K562 (cell line): ENCODE measurements around the gene OVCA2. TPM values are rescaled to one million over a fixed set of nuclear protein-coding genes. Genes with fewer than 3 reads are reported as not detected.

ENCODE experiments used
- ATAC-seq: fragments of 200-7000 bp; cut with Tn5 transposase; 3 replicates; pipeline ENCODE4 v1.9.1; 2020; ENCODE audit warnings: moderate library complexity
- BruUV-seq: library from RNA; stranded (reverse); fragments of 400-500 nt; replicated peaks from 2 replicates; lab custom pipeline; 2021; lab: Mats Ljungman, UMichigan
- CTCF ChIA-PET: fragments of 300-600 bp; formaldehyde crosslinking; extraction: SDS; loops from one replicate; lab custom pipeline; 2021; ENCODE audit warnings: low intra/inter-chr PET ratio; lab: Yijun Ruan, JAX
- POLR2A ChIA-PET: fragments of 300-600, 350-650 bp; sonication (Branson Sonifier 250); formaldehyde crosslinking; extraction: SDS; loops from one replicate; lab custom pipeline; 2021; ENCODE audit warnings: antibody characterized with exemption, inconsistent platforms; lab: Yijun Ruan, JAX
- DNase-seq, 4 experiments: peaks; one replicate each; pipeline versions ENCODE4 v3.0.0 to v3.0.0-alpha.2; 2011 to 2018; ENCODE audit warnings: low spot score in 3 of 4, mixed read lengths in 3 of 4; ENCODE audit errors: extremely low read depth in 1 of 4
- FAIRE-seq: peaks from 2 replicates; lab custom pipeline; 2011; peaks lifted over from hg19 to GRCh38; lab: Jason Lieb, UNC
- H2AFZ ChIP-seq: 2 replicates; pipeline ENCODE4 v1.6.0; 2011; ENCODE audit warnings: low read depth, low read length, control low read depth, inconsistent platforms
- H3K27ac ChIP-seq: fragments of 200-600 bp; 3 replicates; pipeline ENCODE4 v1.8.0; 2011; ENCODE audit warnings: low read depth, mild to moderate bottlenecking, control low read depth, inconsistent platforms, low read length, moderate library complexity, mixed read lengths; ENCODE audit errors: extremely low read depth
- H3K27me3 ChIP-seq, 2 experiments: fragments of 300-600 bp in 1 of 2; 2 replicates in 1 of 2; 3 replicates in 1 of 2; pipeline versions ENCODE4 v1.6.0 to v1.8.0; 2011; ENCODE audit warnings: inconsistent platforms in 2 of 2, low read length in 2 of 2, mild to moderate bottlenecking in 1 of 2, mixed read lengths in 1 of 2, moderate library complexity in 1 of 2; ENCODE audit not compliant: control insufficient read depth in 2 of 2, insufficient read depth in 2 of 2
- H3K36me3 ChIP-seq: fragments of 300-600 bp; 3 replicates; pipeline ENCODE4 v1.8.0; 2011; ENCODE audit warnings: mild to moderate bottlenecking, low read length, inconsistent platforms; ENCODE audit not compliant: control insufficient read depth, insufficient read depth
- H3K4me1 ChIP-seq, 2 experiments: fragments of 200-600 bp in 1 of 2; replicated peaks in 1 of 2; 2 replicates in 1 of 2; 3 replicates in 1 of 2; pipeline versions ENCODE4 v1.5.1 to v1.8.0; 2011; ENCODE audit warnings: inconsistent platforms in 2 of 2, low read length in 2 of 2, mild to moderate bottlenecking in 1 of 2, mixed read lengths in 1 of 2, moderate library complexity in 1 of 2; ENCODE audit not compliant: control insufficient read depth in 2 of 2, insufficient read depth in 2 of 2
- H3K4me2 ChIP-seq: 2 replicates; pipeline ENCODE4 v1.6.1; 2011; ENCODE audit warnings: low read length, control low read depth, inconsistent platforms, mixed read lengths; ENCODE audit not compliant: insufficient read depth
- H3K4me3 ChIP-seq: fragments of 200-600 bp; sonication (generic), shearing (Covaris generic); 2 replicates; pipeline ENCODE4 v1.5.1; 2016; ENCODE audit warnings: control low read depth, inconsistent platforms
- H3K79me2 ChIP-seq: fragments of 200-600 bp; 3 replicates; pipeline ENCODE4 v1.8.0; 2011; ENCODE audit warnings: low read length, inconsistent platforms; ENCODE audit not compliant: control insufficient read depth, insufficient read depth
- H3K9ac ChIP-seq, 2 experiments: 2 replicates each; pipeline versions ENCODE4 v1.6.0 to v1.6.1; 2011; ENCODE audit warnings: low read depth in 2 of 2, low read length in 2 of 2, control low read depth in 1 of 2, inconsistent platforms in 1 of 2, mild to moderate bottlenecking in 1 of 2, mixed read lengths in 1 of 2; ENCODE audit not compliant: insufficient read depth in 1 of 2
- H3K9me1 ChIP-seq: one replicate; pipeline ENCODE4 v1.6.0; 2011; ENCODE audit warnings: inconsistent platforms, mild to moderate bottlenecking, low read length, moderate library complexity; ENCODE audit not compliant: control insufficient read depth, insufficient read depth
- H3K9me3 ChIP-seq: replicated peaks from 2 replicates; pipeline ENCODE4 v1.5.1; 2011; ENCODE audit warnings: low read depth, low read length, inconsistent platforms; ENCODE audit not compliant: control insufficient read depth, insufficient read depth
- H4K20me1 ChIP-seq: replicated peaks from 2 replicates; pipeline ENCODE4 v1.6.1; 2011; ENCODE audit warnings: low read length, inconsistent platforms, mixed read lengths; ENCODE audit not compliant: control insufficient read depth, insufficient read depth
- CREB1 ChIP-seq, 2 experiments: sonication (generic) in 1 of 2; formaldehyde crosslinking in 1 of 2; IDR thresholded peaks; 2 replicates each; pipeline versions ENCODE4 v1.6.1 to v1.8.0; 2012 to 2022; ENCODE audit warnings: inconsistent platforms in 1 of 2, mild to moderate bottlenecking in 1 of 2, missing genetic modification reagents in 1 of 2, moderate library complexity in 1 of 2
- CREM ChIP-seq: IDR thresholded peaks from 2 replicates; pipeline ENCODE4 v1.6.1; 2014; ENCODE audit warnings: antibody characterized with exemption, low read depth
- EGR1 ChIP-seq: fragments of 450-650 bp; conservative IDR thresholded peaks from 2 replicates; pipeline ENCODE4 v1.6.1; 2017; ENCODE audit warnings: mild to moderate bottlenecking
- JUND ChIP-seq, 2 experiments: IDR thresholded peaks; 2 replicates in 1 of 2; 3 replicates in 1 of 2; pipeline ENCODE4 v1.6.1; 2011; ENCODE audit warnings: borderline replicate concordance in 2 of 2, low read depth in 2 of 2, low read length in 2 of 2, improper control_type of control experiment in 1 of 2, missing biosample characterization in 1 of 2, missing genetic modification characterization in 1 of 2, missing genetic modification reagents in 1 of 2
- NFIC ChIP-seq: fragments of 450-650 bp; IDR thresholded peaks from 2 replicates; pipeline ENCODE4 v1.6.1; 2017; ENCODE audit warnings: mild to moderate bottlenecking, inconsistent platforms
- RFX1 ChIP-seq: fragments of 450-650 bp; IDR thresholded peaks from 2 replicates; pipeline ENCODE4 v1.6.1; 2016; ENCODE audit warnings: mild to moderate bottlenecking, moderate library complexity
- WGBS: fragments of 100-300 bp; shearing (Covaris generic); methylation state at CpG from one replicate; pipeline ENCODE4 v1.1.6; 2016; ENCODE audit warnings: low coverage, mixed read lengths; ENCODE audit not compliant: insufficient coverage; ENCODE audit errors: missing lambda C conversion rate; 5-methylcytosine and 5-hydroxymethylcytosine counted together
- in situ Hi-C: fragments of 300-500 bp; cut with MboI; formaldehyde crosslinking; loops from 4 replicates; pipeline ENCODE4 v1.15.0; 2018; ENCODE audit warnings: inconsistent platforms, mixed read lengths
- intact Hi-C: fragments of 100-400 bp; cut with micrococcal nuclease; formaldehyde crosslinking; loops from 2 replicates; pipeline ENCODE4 v1.14.2; 2022
- polyA plus RNA-seq, 8 experiments: library from polyadenylated mRNA; depleted of rRNA in 4 of 8; stranded (reverse) in 5 of 8; unstranded in 3 of 8; fragments of >200 nt; fragmentation: Nextera tagmentation in 2 of 8; fragmentation: Illumina TruSeq in 1 of 8; extraction: Ambion mirVana in 2 of 8; extraction: Trizol in 1 of 8; gene quantifications; 2 replicates each; pipeline versions ENCODE4 v1.2.1 to v1.2.3, GENCODE V29; 2011 to 2014; ENCODE audit warnings: inconsistent platforms in 1 of 8, missing spikeins in 1 of 8
- total RNA-seq, 7 experiments: library from RNA; depleted of rRNA in 6 of 7; stranded (reverse); fragments of >200 nt in 6 of 7; fragmentation: Illumina TruSeq in 2 of 7; extraction: Trizol in 2 of 7; gene quantifications; 2 replicates each; pipeline versions ENCODE4 v1.2.1 to v1.2.3, GENCODE V29; 2011 to 2021; ENCODE audit warnings: low replicate concordance in 1 of 7

Gene OVCA2
- total and polyA plus RNA-seq, 9 of the 15 experiments (the other 6 are each of a cell fraction or from before 2014, with no cell fraction given) = 3.0 to 23.7 (median 14.1) TPM

- peaks cover 8 to 49% of the 10 kb centered on the region in 2 experiments; a peak in 4 of 5 replicates for H3K4me1 ChIP-seq
Measured at GRCh38 chr17:2027528-2028233, 14.1 kb upstream of the OVCA2 start.

DNA sequence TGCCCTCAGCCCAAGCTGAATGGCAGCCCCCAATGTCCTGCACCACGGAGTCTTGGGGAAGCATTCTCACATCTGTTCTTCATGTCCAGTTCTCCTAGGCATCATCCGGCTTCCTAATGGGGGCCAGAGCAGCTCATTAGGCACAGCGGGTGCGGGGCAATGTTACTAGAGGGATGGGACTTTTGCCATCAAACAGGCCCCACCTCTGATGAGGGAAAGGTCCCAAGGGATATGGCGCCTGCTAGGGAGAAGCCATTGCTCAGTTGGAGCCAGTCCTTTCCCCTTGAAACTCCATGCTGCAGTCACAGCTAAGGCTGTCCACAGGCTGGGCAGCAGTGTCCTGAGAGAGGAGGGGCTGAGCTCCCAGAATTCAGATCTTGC lies 13.6 kb upstream of the OVCA2 start:
- POLR2A ChIA-PET = interaction anchor here (0.5 to 0.8 kb wide), 5 partner anchors 9 to 185 kb away, joined by 3 to 4 read pairs (median 3); no protein-coding TSS in a partner anchor
- no peak for TF ChIP-seq CREB1 (IDR thresholded peaks at IDR 0.05)
- 0 out of 2 replicates have a peak, but pooled peaks have one; percentile 13 for TF ChIP-seq CREB1 (CRISPR knock-in tag; IDR thresholded peaks at IDR 0.05)
- TF ChIP-seq JUND (IDR thresholded peaks at IDR 0.05; ENCODE audit: borderline replicate concordance, low read depth, low read length) = no peak
- TF ChIP-seq JUND (tag; IDR thresholded peaks at IDR 0.05; ENCODE audit: borderline replicate concordance, low read depth, low read length) = no peak
- TF ChIP-seq, all 486 proteins: peak for 1
- Histone ChIP-seq H3K4me2 (no peak overlapping the region), H2AFZ (no peak overlapping the region), H3K4me1 (peaks cover 8 to 49% of the 10 kb centered on the region in 2 experiments; a peak in 4 of 5 replicates), H3K9ac (no peak overlapping the region; a peak in 1 of 4 replicates), H4K20me1 (0 out of 2 replicates have a peak, but pooled peaks cover 2% of the 10 kb centered on the region), H3K9me1 (no peaks in the 10 kb centered on the region), H3K79me2 (peaks cover 16% of the 10 kb centered on the region), H3K27ac (no peak overlapping the region), H3K9me3 (no peaks in the 10 kb centered on the region), H3K36me3 (0 out of 3 replicates have a peak, but pooled peaks cover 5% of the 10 kb centered on the region), H3K27me3 (peaks cover 0 to 19% of the 10 kb centered on the region in 2 experiments; a peak in 2 of 5 replicates), H3K4me3 (no peak overlapping the region)
- no peak for ATAC-seq
- in situ Hi-C loops (no loop called here), intact Hi-C loops (no loop called here)
- CTCF ChIA-PET = no interaction called here
- WGBS = 70% methylated on average over 3 of the region's 5 CpGs
- no peak for DNase-seq
- no TSS peak for BruUV-seq
- no peak for FAIRE-seq

More at GRCh38 chr17:2027528-2028233, 14.1 kb upstream of the OVCA2 start:
- 0 out of 2 replicates have a peak, but pooled peaks cover 2% of the 10 kb centered on the region for H4K20me1 ChIP-seq
- H3K27ac ChIP-seq = no peak overlapping the region
- H2AFZ ChIP-seq = peak overlapping the region; percentile 60; the same call in 1 of the 2 replicates
- H3K36me3 ChIP-seq = 0 out of 3 replicates have a peak, but pooled peaks cover 5% of the 10 kb centered on the region
- no peak overlapping the region for H3K4me2 ChIP-seq
- ChIA-PET CTCF (no interaction called here), POLR2A (interaction anchor here (0.5 to 0.6 kb wide), 3 partner anchors 11 to 185 kb away, joined by 3 to 4 read pairs (median 3); no protein-coding TSS in a partner anchor)
- WGBS = 14% methylated on average over 7 of the region's 11 CpGs
- BruUV-seq = no TSS peak
- ATAC-seq (no peak), DNase-seq (peak in 1 of 4 experiments; percentile 47)
- no peaks in the 10 kb centered on the region for H3K9me3 ChIP-seq
- in situ Hi-C loops (no loop called here), intact Hi-C loops (no loop called here)
- no peaks in the 10 kb centered on the region for H3K9me1 ChIP-seq
- H3K4me3 ChIP-seq = no peak overlapping the region
- TF ChIP-seq CREM = peak; percentile 45; the same call in 1 of the 2 replicates
- TF ChIP-seq NFIC = peak; percentile 58
- peak; percentile 67 for TF ChIP-seq EGR1
- TF ChIP-seq RFX1 = no peak
- TF ChIP-seq, all 486 proteins: peak for 3
- H3K79me2 ChIP-seq = peaks cover 16% of the 10 kb centered on the region
- FAIRE-seq = peak; percentile 29
- peak overlapping the region in 1 of 2 experiments; percentile 22; a peak in 1 of 4 replicates for H3K9ac ChIP-seq
- peaks cover 0 to 20% of the 10 kb centered on the region in 2 experiments; a peak in 2 of 5 replicates for H3K27me3 ChIP-seq
